ENCODE measurements around the gene MICALL2.

The MICALL2 gene

DNA sequence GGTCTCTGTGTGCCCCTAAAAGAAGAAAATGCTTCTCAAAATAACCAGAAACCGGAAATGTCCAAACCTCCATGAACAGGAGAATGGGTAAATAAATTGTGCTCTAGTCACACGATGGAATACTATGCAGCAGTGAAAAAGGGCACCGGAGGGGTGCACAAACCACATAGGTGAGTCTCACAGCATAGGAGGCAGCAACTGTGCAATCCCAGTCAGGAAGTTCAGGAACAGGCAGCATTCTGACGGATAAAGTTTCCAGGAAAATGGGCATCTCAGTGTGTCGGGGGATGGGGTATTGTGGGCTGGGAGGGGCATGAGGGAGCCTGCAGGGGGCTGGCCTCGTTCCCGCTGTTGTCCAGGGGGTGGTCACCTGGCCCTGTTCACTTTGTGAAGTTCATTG, 63.1 kb downstream of the MICALL2 start:
- Histone ChIP-seq H3K4me1 (no peaks in the 10 kb centered on the region), H3K27me3 (peaks cover 43% of the 10 kb centered on the region)

GRCh38 chr7:1395211-1396070, 63.8 kb downstream of the MICALL2 start:
- Histone ChIP-seq H3K4me1 (no peaks in the 10 kb centered on the region), H3K27me3 (peaks cover 39% of the 10 kb centered on the region), H3K4me3 (ENCODE audit: low read depth, low read length) (no peak overlapping the region), H3K9me3 (no peaks in the 10 kb centered on the region), H3K36me3 (no peaks in the 10 kb centered on the region)
- DNase-seq: no peak
- TF ChIP-seq CTCF (IDR thresholded peaks at IDR 0.05; ENCODE audit: low read depth, low read length): no peak

More for the DNA sequence above, 63.1 kb downstream of the MICALL2 start:
- Histone ChIP-seq H3K4me3 (ENCODE audit: low read depth, low read length) (no peak overlapping the region), H3K36me3 (no peaks in the 10 kb centered on the region), H3K9me3 (no peaks in the 10 kb centered on the region)
- DNase-seq: no peak
- TF ChIP-seq CTCF (IDR thresholded peaks at IDR 0.05; ENCODE audit: low read depth, low read length): no peak

- TF ChIP-seq CTCF (IDR thresholded peaks at IDR 0.05; ENCODE audit: low read depth, low read length): no peak
- no peak for DNase-seq
- H3K9me3 ChIP-seq: no peaks in the 10 kb centered on the region
- peaks cover 41% of the 10 kb centered on the region for H3K27me3 ChIP-seq
- no peaks in the 10 kb centered on the region for H3K4me1 ChIP-seq
- no peak overlapping the region for H3K4me3 ChIP-seq (ENCODE audit: low read depth, low read length)
- no peaks in the 10 kb centered on the region for H3K36me3 ChIP-seq
Measured at GRCh38 chr7:1394371-1394770, 64.9 kb downstream of the MICALL2 start.

DNA sequence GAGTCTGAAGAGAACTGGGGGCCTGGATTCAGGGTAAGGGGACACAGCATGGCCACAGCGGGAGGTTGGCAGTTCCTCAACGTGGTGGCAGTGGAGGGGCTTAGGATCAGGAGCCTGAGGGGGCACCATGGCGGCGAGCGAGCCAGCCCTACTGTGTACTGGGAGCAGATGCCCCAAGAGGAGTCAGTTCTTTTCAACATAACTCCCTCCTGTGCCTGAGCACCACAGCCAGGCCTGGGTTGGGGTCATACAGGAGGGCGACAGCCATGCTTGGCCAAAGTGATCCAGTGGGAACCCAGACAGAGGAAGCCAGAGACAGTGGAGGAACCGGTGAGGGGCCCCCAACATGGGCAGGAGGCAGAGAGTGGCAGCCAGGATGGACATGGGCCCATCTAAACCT, 65.8 kb downstream of the MICALL2 start:
- no peaks in the 10 kb centered on the region for H3K4me1 ChIP-seq
- H3K4me3 ChIP-seq (ENCODE audit: low read depth, low read length): no peak overlapping the region
- peaks cover 44% of the 10 kb centered on the region for H3K27me3 ChIP-seq
- TF ChIP-seq CTCF (IDR thresholded peaks at IDR 0.05; ENCODE audit: low read depth, low read length): no peak
- H3K9me3 ChIP-seq: no peaks in the 10 kb centered on the region
- no peak for DNase-seq
- no peaks in the 10 kb centered on the region for H3K36me3 ChIP-seq

DNA sequence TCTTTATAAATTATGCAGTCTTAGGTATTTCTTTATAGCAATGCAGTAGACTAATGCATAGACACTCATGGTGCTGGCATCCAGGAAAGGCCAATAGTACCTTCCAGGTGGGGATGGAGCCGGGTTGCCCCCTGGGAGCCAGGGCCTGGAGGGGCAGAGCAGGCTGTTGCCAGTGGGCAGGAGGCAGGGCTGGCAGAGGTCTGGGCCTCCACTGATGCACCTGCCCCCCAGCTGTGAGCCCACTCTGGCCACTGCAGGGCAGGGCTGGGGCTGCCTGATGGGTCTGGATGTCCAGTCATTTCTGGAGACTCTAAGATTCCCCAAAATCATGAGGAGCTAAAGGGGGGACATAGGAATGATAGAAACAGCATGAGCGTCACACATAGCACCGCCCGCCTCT, 66.7 kb downstream of the MICALL2 start:
- TF ChIP-seq CTCF (IDR thresholded peaks at IDR 0.05; ENCODE audit: low read depth, low read length): no peak
- Histone ChIP-seq H3K9me3 (no peaks in the 10 kb centered on the region), H3K36me3 (no peaks in the 10 kb centered on the region), H3K4me3 (ENCODE audit: low read depth, low read length) (no peak overlapping the region), H3K27me3 (peaks cover 50% of the 10 kb centered on the region), H3K4me1 (no peaks in the 10 kb centered on the region)
- DNase-seq: no peak

GRCh38 chr7:1391449-1391848, 67.8 kb downstream of the MICALL2 start:
- H3K9me3 ChIP-seq: no peaks in the 10 kb centered on the region
- H3K36me3 ChIP-seq: no peaks in the 10 kb centered on the region
- peaks cover 61% of the 10 kb centered on the region for H3K27me3 ChIP-seq
- no peak for DNase-seq
- TF ChIP-seq CTCF (IDR thresholded peaks at IDR 0.05; ENCODE audit: low read depth, low read length): no peak
- H3K4me1 ChIP-seq: no peaks in the 10 kb centered on the region
- no peak overlapping the region for H3K4me3 ChIP-seq (ENCODE audit: low read depth, low read length)

Data from BE2C (cell line).